GM12878 (cell line): ENCODE results near the gene DIAPH2. TPM values are rescaled to one million over a fixed set of nuclear protein-coding genes. Genes with fewer than 3 reads are reported as not detected.

Source experiments
- ATAC-seq: fragments of 200-7000 bp; cut with Tn5 transposase; 3 replicates; pipeline ENCODE4 v1.9.1; 2020; ENCODE audit warnings: mild to moderate bottlenecking, moderate library complexity
- BruUV-seq: library from RNA; stranded (reverse); fragments of 400-500 nt; replicated peaks from 2 replicates; lab custom pipeline; 2021; lab: Mats Ljungman, UMichigan
- CTCF ChIA-PET: fragments of 300-600 bp; sonication (Branson Sonifier 250); formaldehyde crosslinking; extraction: SDS; loops from one replicate; lab custom pipeline; 2021; ENCODE audit warnings: inconsistent platforms; lab: Yijun Ruan, JAX
- POLR2A ChIA-PET: fragments of 350-600 bp; formaldehyde crosslinking; extraction: SDS; loops from one replicate; lab custom pipeline; 2021; ENCODE audit warnings: inconsistent platforms; lab: Charles Lee
- RAD21 ChIA-PET: fragments of 300-600 bp; sonication (Branson Sonifier 250); formaldehyde crosslinking; loops from one replicate; lab custom pipeline; 2023; ENCODE audit warnings: antibody characterized with exemption; ENCODE audit not compliant: unreplicated experiment; lab: Charles Lee
- SMC1A ChIA-PET: fragments of 300-600 bp; sonication (Branson Sonifier 250); formaldehyde crosslinking; loops from one replicate; lab custom pipeline; 2023; ENCODE audit not compliant: unreplicated experiment, uncharacterized antibody; lab: Charles Lee
- DNase-seq: peaks from one replicate; pipeline ENCODE4 v3.0.0-alpha.2; 2011; ENCODE audit warnings: low read depth, low spot score
- FAIRE-seq: peaks from 3 replicates; lab custom pipeline; 2011; peaks lifted over from hg19 to GRCh38; lab: Jason Lieb, UNC
- H2AFZ ChIP-seq: 2 replicates; pipeline ENCODE4 v1.6.0; 2011; ENCODE audit warnings: low read depth, low read length, control low read depth; ENCODE audit not compliant: control insufficient read depth
- H3K27ac ChIP-seq: 2 replicates; pipeline ENCODE4 v1.5.1; 2011; ENCODE audit warnings: control low read depth; ENCODE audit not compliant: control insufficient read depth, insufficient read depth
- H3K27me3 ChIP-seq, 2 experiments: replicated peaks in 1 of 2; 2 replicates each; pipeline versions ENCODE4 v1.6.0 to v1.6.1; 2011; ENCODE audit warnings: low read length in 1 of 2; ENCODE audit not compliant: control insufficient read depth in 2 of 2, insufficient read depth in 2 of 2
- H3K36me3 ChIP-seq, 2 experiments: 2 replicates each; pipeline ENCODE4 v1.5.1; 2011; ENCODE audit warnings: low read length in 1 of 2; ENCODE audit not compliant: control insufficient read depth in 2 of 2, insufficient read depth in 2 of 2
- H3K4me1 ChIP-seq: 2 replicates; pipeline ENCODE4 v1.6.1; 2011; ENCODE audit warnings: mild to moderate bottlenecking, low read length, moderate library complexity, mixed read lengths; ENCODE audit not compliant: control insufficient read depth, insufficient read depth
- H3K4me2 ChIP-seq: 2 replicates; pipeline ENCODE4 v1.6.0; 2011; ENCODE audit warnings: control low read depth; ENCODE audit not compliant: control insufficient read depth, insufficient read depth
- H3K4me3 ChIP-seq: fragments of 200-600 bp; sonication (generic); 2 replicates; pipeline ENCODE4 v1.5.1; 2016
- H3K79me2 ChIP-seq: 2 replicates; pipeline ENCODE4 v1.6.0; 2011; ENCODE audit warnings: low read length; ENCODE audit not compliant: control insufficient read depth, insufficient read depth
- H3K9ac ChIP-seq: 2 replicates; pipeline ENCODE4 v1.8.0; 2011; ENCODE audit warnings: low read length, control low read depth, mixed read lengths; ENCODE audit not compliant: control insufficient read depth, insufficient read depth
- H3K9me3 ChIP-seq: replicated peaks from 3 replicates; pipeline ENCODE4 v1.5.1; 2011; ENCODE audit warnings: mild to moderate bottlenecking, low read length; ENCODE audit not compliant: control insufficient read depth, insufficient read depth
- H4K20me1 ChIP-seq: 2 replicates; pipeline ENCODE4 v1.6.0; 2011; ENCODE audit not compliant: control insufficient read depth, insufficient read depth
- BACH1 ChIP-seq: fragments of 450-650 bp; IDR thresholded peaks from 2 replicates; pipeline ENCODE4 v1.6.1; 2017; ENCODE audit warnings: mild to moderate bottlenecking, borderline replicate concordance
- CREB1 ChIP-seq: IDR thresholded peaks from 2 replicates; pipeline ENCODE4 v1.6.1; 2012; ENCODE audit warnings: low read depth, mild to moderate bottlenecking, inconsistent platforms
- CTCF ChIP-seq, 3 experiments: IDR thresholded peaks in 2 of 3; conservative IDR thresholded peaks in 1 of 3; 2 replicates each; pipeline ENCODE4 v1.5.1; 2011; ENCODE audit warnings: low read depth in 3 of 3, low read length in 3 of 3, mild to moderate bottlenecking in 3 of 3, control low read depth in 2 of 3, moderate library complexity in 2 of 3, inconsistent platforms in 1 of 3, mixed read lengths in 1 of 3; ENCODE audit not compliant: control insufficient read depth in 2 of 3, insufficient read depth in 1 of 3; ENCODE audit errors: extremely low read depth in 1 of 3
- ETV6 ChIP-seq, 2 experiments: fragments of 450-650 bp in 1 of 2; IDR thresholded peaks in 1 of 2; conservative IDR thresholded peaks in 1 of 2; 2 replicates each; pipeline ENCODE4 v1.6.1; 2014; ENCODE audit warnings: antibody characterized with exemption in 1 of 2, borderline replicate concordance in 1 of 2, low read depth in 1 of 2, mild to moderate bottlenecking in 1 of 2, moderate library complexity in 1 of 2
- GATAD2B ChIP-seq: fragments of 450-650 bp; conservative IDR thresholded peaks from 2 replicates; pipeline ENCODE4 v1.6.1; 2017; ENCODE audit warnings: low read depth, mild to moderate bottlenecking, moderate library complexity
- LARP7 ChIP-seq: fragments of 450-650 bp; IDR thresholded peaks from 2 replicates; pipeline ENCODE4 v1.6.1; 2017; ENCODE audit warnings: mild to moderate bottlenecking
- NR2C1 ChIP-seq: fragments of 450-650 bp; IDR thresholded peaks from 2 replicates; pipeline ENCODE4 v1.6.1; 2017; ENCODE audit warnings: antibody characterized with exemption, mild to moderate bottlenecking, moderate library complexity
- POLR2AphosphoS5 ChIP-seq: IDR thresholded peaks from 2 replicates; pipeline ENCODE4 v1.6.1; 2011; ENCODE audit warnings: mild to moderate bottlenecking, low read length, inconsistent platforms
- SIX5 ChIP-seq: IDR thresholded peaks from 2 replicates; pipeline ENCODE4 v1.6.1; 2011; ENCODE audit warnings: mild to moderate bottlenecking, low read depth, low read length, moderate library complexity; ENCODE audit not compliant: severe bottlenecking
- SPI1 ChIP-seq: IDR thresholded peaks from 2 replicates; pipeline ENCODE4 v1.6.1; 2011; ENCODE audit warnings: low read depth, mild to moderate bottlenecking, low read length, moderate library complexity, borderline replicate concordance; ENCODE audit not compliant: insufficient read depth
- STAT3 ChIP-seq: IDR thresholded peaks from 2 replicates; pipeline ENCODE4 v1.6.1; 2011; ENCODE audit warnings: low read depth, low read length, improper control_type of control experiment
- TAF1 ChIP-seq: IDR thresholded peaks from 2 replicates; pipeline ENCODE4 v1.6.1; 2011; ENCODE audit warnings: mild to moderate bottlenecking, low read depth, low read length, borderline replicate concordance
- WGBS: methylation state at CpG from one replicate; pipeline ENCODE4 v1.1.6; 2016; ENCODE audit warnings: low lambda C conversion rate; ENCODE audit not compliant: insufficient replicate concordance, insufficient coverage; ENCODE audit errors: missing lambda C conversion rate; 5-methylcytosine and 5-hydroxymethylcytosine counted together
- in situ Hi-C: fragments of 300-500 bp; cut with MboI; formaldehyde crosslinking; loops from 9 replicates; pipeline ENCODE4 v1.14.3; 2018; ENCODE audit warnings: mixed read lengths
- intact Hi-C: fragments of 100-400 bp; cut with micrococcal nuclease; formaldehyde crosslinking; loops from one replicate; pipeline ENCODE4 v1.14.2; 2022; ENCODE audit not compliant: unreplicated experiment
- polyA plus RNA-seq, 11 experiments: library from polyadenylated mRNA; depleted of rRNA in 4 of 11; unstranded in 6 of 11; stranded (reverse) in 5 of 11; fragments of >200 nt; fragmentation: Nextera tagmentation in 4 of 11; fragmentation: Illumina TruSeq in 1 of 11; extraction: Ambion mirVana in 4 of 11; extraction: Trizol in 1 of 11; gene quantifications; 1 replicate in 1 of 11; 2 replicates in 10 of 11; pipeline versions ENCODE4 v1.2.1 to v1.2.3, GENCODE V29; 2011 to 2016; ENCODE audit warnings: inconsistent platforms in 2 of 11, missing spikeins in 2 of 11, low read depth in 1 of 11
- total RNA-seq, 4 experiments: library from RNA; depleted of rRNA in 3 of 4; stranded (reverse); fragments of >200 nt in 3 of 4; fragmentation: Illumina TruSeq in 1 of 4; extraction: Trizol in 1 of 4; gene quantifications; 2 replicates each; pipeline versions ENCODE4 v1.2.1 to v1.2.3, GENCODE V29; 2013 to 2021
- TF ChIP-seq, protein P1 (sequence below): fragments of 450-650 bp; conservative IDR thresholded peaks from 2 replicates; pipeline ENCODE4 v1.6.1; 2017; ENCODE audit warnings: mild to moderate bottlenecking, moderate library complexity
- TF ChIP-seq, protein P2 (sequence below): IDR thresholded peaks from 2 replicates; pipeline ENCODE4 v1.6.1; 2011; ENCODE audit warnings: borderline replicate concordance, low read depth, mild to moderate bottlenecking, moderate library complexity, low read length; ENCODE audit not compliant: insufficient read depth, poor library complexity, severe bottlenecking
- TF ChIP-seq, protein P3 (sequence below): fragments of 450-650 bp; IDR thresholded peaks from 2 replicates; pipeline ENCODE4 v1.6.1; 2016; ENCODE audit warnings: mild to moderate bottlenecking
- TF ChIP-seq, protein P4 (sequence below): fragments of 150-350 bp; IDR thresholded peaks from 2 replicates; pipeline ENCODE4 v1.6.1; 2014; ENCODE audit warnings: mild to moderate bottlenecking, low read depth, low read length

The DIAPH2 gene
- total and polyA plus RNA-seq, 10 of the 15 experiments (the other 5 are each of a cell fraction or from before 2014, with no cell fraction given): 2.2 to 16.6 (median 8.8) TPM

- Histone ChIP-seq H3K9me3 (no peaks in the 10 kb centered on the region), H3K9ac (no peak overlapping the region), H4K20me1 (no peaks in the 10 kb centered on the region), H3K4me2 (no peak overlapping the region), H3K36me3 (no peaks in the 10 kb centered on the region), H3K27ac (no peak overlapping the region), H3K4me1 (no peaks in the 10 kb centered on the region), H2AFZ (no peak overlapping the region), H3K79me2 (no peaks in the 10 kb centered on the region), H3K4me3 (no peak overlapping the region), H3K27me3 (no peaks in the 10 kb centered on the region)
- ChIA-PET RAD21 (no interaction called here), CTCF (no interaction called here), POLR2A (no interaction called here), SMC1A (no interaction called here)
- ATAC-seq: no peak
- in situ Hi-C loops: no loop called here
- intact Hi-C loops: no loop called here
- WGBS: 70% methylated on average over 2 of the region's 2 CpGs
- no TSS peak for BruUV-seq
- DNase-seq: no peak
- no peak for FAIRE-seq
- TF ChIP-seq GATAD2B (no peak), SPI1 (no peak), ETV6 (conservative IDR thresholded peaks at IDR 0.05 in 1 of 2, IDR thresholded peaks at IDR 0.05 in 1 of 2; ENCODE audit: borderline replicate concordance in 1 of 2, low read depth in 1 of 2) (no peak), CTCF (IDR thresholded peaks at IDR 0.05 in 2 of 3, conservative IDR thresholded peaks at IDR 0.05 in 1 of 3; ENCODE audit: control insufficient read depth in 2 of 3, extremely low read depth in 1 of 3, insufficient read depth in 1 of 3, low read depth in 3 of 3, low read length in 3 of 3) (no peak), NR2C1 (no peak), STAT3 (no peak), CREB1 (no peak), SIX5 (no peak), LARP7 (no peak), TAF1 (no peak), BACH1 (no peak), POLR2AphosphoS5 (no peak)
- TF ChIP-seq, protein P1, sequence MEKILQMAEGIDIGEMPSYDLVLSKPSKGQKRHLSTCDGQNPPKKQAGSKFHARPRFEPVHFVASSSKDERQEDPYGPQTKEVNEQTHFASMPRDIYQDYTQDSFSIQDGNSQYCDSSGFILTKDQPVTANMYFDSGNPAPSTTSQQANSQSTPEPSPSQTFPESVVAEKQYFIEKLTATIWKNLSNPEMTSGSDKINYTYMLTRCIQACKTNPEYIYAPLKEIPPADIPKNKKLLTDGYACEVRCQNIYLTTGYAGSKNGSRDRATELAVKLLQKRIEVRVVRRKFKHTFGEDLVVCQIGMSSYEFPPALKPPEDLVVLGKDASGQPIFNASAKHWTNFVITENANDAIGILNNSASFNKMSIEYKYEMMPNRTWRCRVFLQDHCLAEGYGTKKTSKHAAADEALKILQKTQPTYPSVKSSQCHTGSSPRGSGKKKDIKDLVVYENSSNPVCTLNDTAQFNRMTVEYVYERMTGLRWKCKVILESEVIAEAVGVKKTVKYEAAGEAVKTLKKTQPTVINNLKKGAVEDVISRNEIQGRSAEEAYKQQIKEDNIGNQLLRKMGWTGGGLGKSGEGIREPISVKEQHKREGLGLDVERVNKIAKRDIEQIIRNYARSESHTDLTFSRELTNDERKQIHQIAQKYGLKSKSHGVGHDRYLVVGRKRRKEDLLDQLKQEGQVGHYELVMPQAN: no peak
- TF ChIP-seq, protein P2, sequence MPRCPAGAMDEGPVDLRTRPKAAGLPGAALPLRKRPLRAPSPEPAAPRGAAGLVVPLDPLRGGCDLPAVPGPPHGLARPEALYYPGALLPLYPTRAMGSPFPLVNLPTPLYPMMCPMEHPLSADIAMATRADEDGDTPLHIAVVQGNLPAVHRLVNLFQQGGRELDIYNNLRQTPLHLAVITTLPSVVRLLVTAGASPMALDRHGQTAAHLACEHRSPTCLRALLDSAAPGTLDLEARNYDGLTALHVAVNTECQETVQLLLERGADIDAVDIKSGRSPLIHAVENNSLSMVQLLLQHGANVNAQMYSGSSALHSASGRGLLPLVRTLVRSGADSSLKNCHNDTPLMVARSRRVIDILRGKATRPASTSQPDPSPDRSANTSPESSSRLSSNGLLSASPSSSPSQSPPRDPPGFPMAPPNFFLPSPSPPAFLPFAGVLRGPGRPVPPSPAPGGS: no peak
- TF ChIP-seq, protein P3, sequence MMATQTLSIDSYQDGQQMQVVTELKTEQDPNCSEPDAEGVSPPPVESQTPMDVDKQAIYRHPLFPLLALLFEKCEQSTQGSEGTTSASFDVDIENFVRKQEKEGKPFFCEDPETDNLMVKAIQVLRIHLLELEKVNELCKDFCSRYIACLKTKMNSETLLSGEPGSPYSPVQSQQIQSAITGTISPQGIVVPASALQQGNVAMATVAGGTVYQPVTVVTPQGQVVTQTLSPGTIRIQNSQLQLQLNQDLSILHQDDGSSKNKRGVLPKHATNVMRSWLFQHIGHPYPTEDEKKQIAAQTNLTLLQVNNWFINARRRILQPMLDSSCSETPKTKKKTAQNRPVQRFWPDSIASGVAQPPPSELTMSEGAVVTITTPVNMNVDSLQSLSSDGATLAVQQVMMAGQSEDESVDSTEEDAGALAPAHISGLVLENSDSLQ: no peak
- TF ChIP-seq, protein P4, sequence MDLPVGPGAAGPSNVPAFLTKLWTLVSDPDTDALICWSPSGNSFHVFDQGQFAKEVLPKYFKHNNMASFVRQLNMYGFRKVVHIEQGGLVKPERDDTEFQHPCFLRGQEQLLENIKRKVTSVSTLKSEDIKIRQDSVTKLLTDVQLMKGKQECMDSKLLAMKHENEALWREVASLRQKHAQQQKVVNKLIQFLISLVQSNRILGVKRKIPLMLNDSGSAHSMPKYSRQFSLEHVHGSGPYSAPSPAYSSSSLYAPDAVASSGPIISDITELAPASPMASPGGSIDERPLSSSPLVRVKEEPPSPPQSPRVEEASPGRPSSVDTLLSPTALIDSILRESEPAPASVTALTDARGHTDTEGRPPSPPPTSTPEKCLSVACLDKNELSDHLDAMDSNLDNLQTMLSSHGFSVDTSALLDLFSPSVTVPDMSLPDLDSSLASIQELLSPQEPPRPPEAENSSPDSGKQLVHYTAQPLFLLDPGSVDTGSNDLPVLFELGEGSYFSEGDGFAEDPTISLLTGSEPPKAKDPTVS: no peak
Observed at GRCh38 chrX:97309487-97310116, 625.0 kb downstream of the DIAPH2 start.
